MM.1S (cell line): Measurements from ENCODE around the gene DLX1.

Source experiments
- EZH2 ChIP-seq: fragments of 300-600 bp; sonication (generic); optimal IDR thresholded peaks from 2 replicates; pipeline ENCODE3; 2017; ENCODE audit warnings: low read depth, mild to moderate bottlenecking, antibody characterized with exemption, low read length, mixed read lengths
- EZH2phosphoT487 ChIP-seq: fragments of 300-600 bp; sonication (generic); IDR thresholded peaks from 2 replicates; pipeline ENCODE4 v1.6.1; 2018; ENCODE audit warnings: antibody characterized with exemption, low read length
- TF ChIP-seq, protein P1 (sequence below): fragments of 300-600 bp; sonication (generic); IDR thresholded peaks from 2 replicates; pipeline ENCODE4 v1.5.1; 2016; ENCODE audit warnings: antibody characterized with exemption, low read length, mixed read lengths

DNA sequence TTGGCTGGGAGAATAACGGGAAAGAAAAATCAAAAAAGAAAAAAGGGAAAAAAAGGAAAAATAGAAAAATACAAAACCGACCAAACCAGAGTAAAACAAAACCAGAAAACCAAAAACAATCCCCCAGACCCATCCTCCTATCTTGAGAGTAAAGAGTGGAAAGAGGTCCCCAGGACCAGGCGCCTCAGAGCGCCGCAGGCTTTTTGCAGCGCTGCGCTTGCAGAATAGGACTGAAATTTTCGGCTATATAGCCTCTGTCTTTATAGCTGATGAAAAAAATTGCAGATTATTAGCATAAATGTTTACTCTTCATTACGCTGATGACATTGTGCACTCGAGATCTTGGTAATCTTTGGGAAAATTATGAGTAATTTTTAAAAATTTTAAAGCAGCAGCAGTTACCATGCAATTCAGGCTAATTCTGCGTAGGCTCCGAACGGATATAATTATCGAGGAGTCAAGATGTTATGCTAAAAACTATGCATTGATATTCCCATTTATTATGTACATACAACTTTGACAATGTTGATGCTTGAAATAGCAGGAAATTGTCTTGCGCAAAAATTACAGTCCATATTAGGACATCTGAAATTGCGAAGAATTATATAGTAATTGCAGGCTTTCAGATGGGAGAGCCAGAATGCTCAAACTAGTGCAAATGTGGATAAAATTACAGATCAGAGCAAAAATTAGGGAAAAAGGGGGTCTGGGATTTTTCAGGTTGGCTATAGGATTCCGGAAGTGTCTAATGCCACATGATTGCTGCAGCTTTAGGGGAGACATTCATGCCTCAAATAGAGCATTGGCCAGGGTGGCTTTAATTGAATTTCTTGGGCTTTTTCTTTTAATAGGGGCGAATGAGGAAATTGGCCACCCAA is 8.3 kb downstream of the DLX1 start:
- TF ChIP-seq, protein P1, sequence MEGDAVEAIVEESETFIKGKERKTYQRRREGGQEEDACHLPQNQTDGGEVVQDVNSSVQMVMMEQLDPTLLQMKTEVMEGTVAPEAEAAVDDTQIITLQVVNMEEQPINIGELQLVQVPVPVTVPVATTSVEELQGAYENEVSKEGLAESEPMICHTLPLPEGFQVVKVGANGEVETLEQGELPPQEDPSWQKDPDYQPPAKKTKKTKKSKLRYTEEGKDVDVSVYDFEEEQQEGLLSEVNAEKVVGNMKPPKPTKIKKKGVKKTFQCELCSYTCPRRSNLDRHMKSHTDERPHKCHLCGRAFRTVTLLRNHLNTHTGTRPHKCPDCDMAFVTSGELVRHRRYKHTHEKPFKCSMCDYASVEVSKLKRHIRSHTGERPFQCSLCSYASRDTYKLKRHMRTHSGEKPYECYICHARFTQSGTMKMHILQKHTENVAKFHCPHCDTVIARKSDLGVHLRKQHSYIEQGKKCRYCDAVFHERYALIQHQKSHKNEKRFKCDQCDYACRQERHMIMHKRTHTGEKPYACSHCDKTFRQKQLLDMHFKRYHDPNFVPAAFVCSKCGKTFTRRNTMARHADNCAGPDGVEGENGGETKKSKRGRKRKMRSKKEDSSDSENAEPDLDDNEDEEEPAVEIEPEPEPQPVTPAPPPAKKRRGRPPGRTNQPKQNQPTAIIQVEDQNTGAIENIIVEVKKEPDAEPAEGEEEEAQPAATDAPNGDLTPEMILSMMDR = no peak
- TF ChIP-seq EZH2phosphoT487 (no peak), EZH2 (no peak)
